DMS79 treated with DMSO at 0.1 percent for 48 hours (cell line): ENCODE measurements around the gene ARPC2.
A peak's percentile ranks its signal among the peaks of the same experiment; 100 is the strongest.
"Not testable (repeated sequence)": the region's sequence is repeated elsewhere in the genome, so short reads cannot be mapped to it uniquely, and the experiment has no call there.

ENCODE experiments used
- DNase-seq: peaks from one replicate; lab custom pipeline; 2025; lab: John Stamatoyannopoulos, UW

Gene ARPC2

GRCh38 chr2:218216674-218217359, at the start of gene ARPC2:
Gene ARPC2 (plus strand): TSS chr2:218217189. CDS start chr2:218217471, 282 bp downstream.
- peak; percentile 86 for DNase-seq

GRCh38 chr2:218168016-218168415, 49.0 kb upstream of the ARPC2 start:
- no peak for DNase-seq

GRCh38 chr2:218168635-218169462, 48.1 kb upstream of the ARPC2 start:
- DNase-seq, result no peak

GRCh38 chr2:218169757-218170546, 47.0 kb upstream of the ARPC2 start:
- no peak for DNase-seq

- DNase-seq, result not testable (repeated sequence)
Observed at GRCh38 chr2:218171744-218172143, 45.2 kb upstream of the ARPC2 start.

GRCh38 chr2:218172845-218173244, 44.1 kb upstream of the ARPC2 start:
- DNase-seq, result no peak

- no peak for DNase-seq
Observed at GRCh38 chr2:218179782-218180181, 37.2 kb upstream of the ARPC2 start.

- no peak for DNase-seq
Observed at GRCh38 chr2:218180467-218181114, 36.4 kb upstream of the ARPC2 start.

GRCh38 chr2:218184331-218184730, 32.7 kb upstream of the ARPC2 start:
- no peak for DNase-seq

- peak; percentile 13 for DNase-seq
Observed at GRCh38 chr2:218186355-218186766, 30.6 kb upstream of the ARPC2 start.

- DNase-seq, result no peak
Observed at GRCh38 chr2:218186876-218187275, 30.1 kb upstream of the ARPC2 start.

- no peak for DNase-seq
Observed at GRCh38 chr2:218187296-218188015, 29.5 kb upstream of the ARPC2 start.

- DNase-seq, result no peak
Observed at GRCh38 chr2:218188528-218188927, 28.5 kb upstream of the ARPC2 start.

GRCh38 chr2:218192902-218193430, 24.0 kb upstream of the ARPC2 start:
- DNase-seq, result no peak

- no peak for DNase-seq
Observed at GRCh38 chr2:218193701-218194100, 23.3 kb upstream of the ARPC2 start.

GRCh38 chr2:218194880-218195279, 22.1 kb upstream of the ARPC2 start:
- DNase-seq, result no peak

- DNase-seq, result no peak
Observed at GRCh38 chr2:218196974-218197373, 20.0 kb upstream of the ARPC2 start.

- DNase-seq, result no peak
Observed at GRCh38 chr2:218202266-218202665, 14.7 kb upstream of the ARPC2 start.

GRCh38 chr2:218209078-218209477, 7.9 kb upstream of the ARPC2 start:
- no peak for DNase-seq

GRCh38 chr2:218214116-218214515, 2.9 kb upstream of the ARPC2 start:
- no peak for DNase-seq

GRCh38 chr2:218216336-218216673, 684 bp upstream of the ARPC2 start:
- peak; percentile 67 for DNase-seq
